ENCODE data around the gene EYA2. TPM values are rescaled to one million over a fixed set of nuclear protein-coding genes. Genes with fewer than 3 reads are reported as not detected.

The EYA2 gene
- total RNA-seq, 1 experiment from 2014 or later = 0.74 TPM

DNA sequence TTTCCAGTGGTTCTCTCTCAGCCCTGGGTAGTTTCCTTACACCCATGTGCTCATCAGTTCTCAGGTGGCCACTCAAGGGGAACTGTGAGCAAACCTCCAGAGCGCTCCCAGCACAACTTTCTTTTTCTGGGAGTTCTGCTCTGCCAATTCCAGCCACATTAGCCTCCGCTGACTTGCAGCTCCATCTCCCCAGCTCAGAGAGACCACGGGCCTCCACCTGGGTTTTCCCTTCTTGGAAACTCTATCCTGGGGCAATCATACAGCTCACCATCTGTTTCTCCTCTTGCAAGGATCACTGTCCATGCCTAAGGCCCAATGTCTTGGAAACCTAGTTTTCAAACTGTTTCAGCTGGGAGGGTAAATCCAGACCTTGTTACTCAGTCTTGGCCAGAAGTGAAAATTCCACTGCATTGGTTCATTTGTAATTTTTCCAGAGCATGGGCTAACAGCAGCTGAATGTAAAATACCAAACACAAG, 129.9 kb downstream of the EYA2 start:
- no peaks in the 10 kb centered on the region for H3K23me2 ChIP-seq (ENCODE audit: insufficient read length, low read depth, low read length, poor library complexity, severe bottlenecking)
- H4K8ac ChIP-seq (replicated peaks; ENCODE audit: insufficient read length, low read depth, low read length) = no peak overlapping the region
- DNase-seq = no peak
- no peak overlapping the region for H2AFZ ChIP-seq (ENCODE audit: low read length)
- Mint-ChIP-seq H3K4me3 (no peak overlapping the region), H3K27me3 (ENCODE audit: low read depth) (peaks cover 4% of the 10 kb centered on the region), H3K27ac (no peak overlapping the region), H3K4me1 (no peaks in the 10 kb centered on the region), H3K36me3 (ENCODE audit: insufficient read depth in 1 of 3, low read depth in 3 of 3) (no peaks in the 10 kb centered on the region), H3K9me3 (peaks cover 2 to 5% of the 10 kb centered on the region in 2 experiments; a peak in 2 of 5 replicates)
- H2BK20ac ChIP-seq (ENCODE audit: low read depth, low read length, poor library complexity, severe bottlenecking) = no peak overlapping the region
- no peak overlapping the region for H3K56ac ChIP-seq (ENCODE audit: insufficient read length, low read depth, low read length)
- no peak overlapping the region for H3K23ac ChIP-seq (ENCODE audit: insufficient read length, low read depth, low read length)
- H2AK5ac ChIP-seq (ENCODE audit: insufficient read length, low read length) = no peak overlapping the region
- H4K91ac ChIP-seq (ENCODE audit: insufficient read length, low read depth, low read length) = no peak overlapping the region
- no CpG with 5 or more reads among the region's 3 CpGs for WGBS (ENCODE audit: extremely low coverage, insufficient read length, low lambda C conversion rate)
- H3K4ac ChIP-seq (ENCODE audit: low read depth, low read length) = no peak overlapping the region
- no peak overlapping the region for H3T11ph ChIP-seq (ENCODE audit: low read length)
- H2BK12ac ChIP-seq (ENCODE audit: insufficient read length, low read depth, low read length) = no peak overlapping the region
- TF ChIP-seq, protein P1, sequence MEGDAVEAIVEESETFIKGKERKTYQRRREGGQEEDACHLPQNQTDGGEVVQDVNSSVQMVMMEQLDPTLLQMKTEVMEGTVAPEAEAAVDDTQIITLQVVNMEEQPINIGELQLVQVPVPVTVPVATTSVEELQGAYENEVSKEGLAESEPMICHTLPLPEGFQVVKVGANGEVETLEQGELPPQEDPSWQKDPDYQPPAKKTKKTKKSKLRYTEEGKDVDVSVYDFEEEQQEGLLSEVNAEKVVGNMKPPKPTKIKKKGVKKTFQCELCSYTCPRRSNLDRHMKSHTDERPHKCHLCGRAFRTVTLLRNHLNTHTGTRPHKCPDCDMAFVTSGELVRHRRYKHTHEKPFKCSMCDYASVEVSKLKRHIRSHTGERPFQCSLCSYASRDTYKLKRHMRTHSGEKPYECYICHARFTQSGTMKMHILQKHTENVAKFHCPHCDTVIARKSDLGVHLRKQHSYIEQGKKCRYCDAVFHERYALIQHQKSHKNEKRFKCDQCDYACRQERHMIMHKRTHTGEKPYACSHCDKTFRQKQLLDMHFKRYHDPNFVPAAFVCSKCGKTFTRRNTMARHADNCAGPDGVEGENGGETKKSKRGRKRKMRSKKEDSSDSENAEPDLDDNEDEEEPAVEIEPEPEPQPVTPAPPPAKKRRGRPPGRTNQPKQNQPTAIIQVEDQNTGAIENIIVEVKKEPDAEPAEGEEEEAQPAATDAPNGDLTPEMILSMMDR (conservative IDR thresholded peaks at IDR 0.05) = no peak
- no peak overlapping the region for H2BK120ac ChIP-seq (ENCODE audit: low read depth, low read length, poor library complexity, severe bottlenecking)
- H3K27ac ChIP-seq (ENCODE audit: insufficient read length, low read depth, low read length) = no peak overlapping the region
- no peak overlapping the region for H2BK15ac ChIP-seq (ENCODE audit: low read depth, low read length)
- no peaks in the 10 kb centered on the region for H4K20me1 ChIP-seq (ENCODE audit: control insufficient read depth, insufficient read depth, insufficient read length)
- no peak overlapping the region for H3K18ac ChIP-seq (ENCODE audit: insufficient read length, low read depth, low read length)
- no peaks in the 10 kb centered on the region for H3K4me1 ChIP-seq (ENCODE audit: insufficient read depth, low read length)
- no peak overlapping the region for H3K9ac ChIP-seq (ENCODE audit: extremely low read depth, insufficient read length, low read length)
- no peak overlapping the region for H3K14ac ChIP-seq (ENCODE audit: insufficient read depth, low read length)
- H2BK5ac ChIP-seq (ENCODE audit: insufficient read length, low read length) = no peak overlapping the region
- no peaks in the 10 kb centered on the region for H3K79me1 ChIP-seq (ENCODE audit: insufficient read depth, low read depth, low read length, poor library complexity, severe bottlenecking)
- H3K27me3 ChIP-seq (ENCODE audit: insufficient read depth, low read length) = no peaks in the 10 kb centered on the region
- no peak overlapping the region for H4K5ac ChIP-seq (ENCODE audit: insufficient read length, low read depth, low read length)
- H3K79me2 ChIP-seq (ENCODE audit: insufficient read depth, low read length) = no peaks in the 10 kb centered on the region
- H3K9me3 ChIP-seq (ENCODE audit: control insufficient read depth, low read depth, low read length) = no peaks in the 10 kb centered on the region
- no peak overlapping the region for H3K4me2 ChIP-seq (ENCODE audit: insufficient read depth, insufficient read length, low read length)
